Activated naive CD8-positive, alpha-beta T cell treated with anti-CD3 and anti-CD28 coated beads, Interleukin-2, amount 50 U/mL, for 24 hours (primary cell): ENCODE results near the gene LINGO1.

Source experiments
- ATAC-seq: fragments of 150-1000 bp; cut with Tn5 transposase; one replicate; pipeline ENCODE4 v1.10.0; 2021
- DNase-seq: peaks from one replicate; pipeline ENCODE4 v3.0.0; 2021
- H3K27ac Mint-ChIP-seq: one replicate; pipeline ENCODE4 v1.8.0; 2021; ENCODE audit warnings: mild to moderate bottlenecking, mixed read lengths
- H3K27me3 Mint-ChIP-seq: one replicate; pipeline ENCODE4 v1.8.0; 2021; ENCODE audit warnings: mixed read lengths
- H3K36me3 Mint-ChIP-seq: one replicate; pipeline ENCODE4 v1.8.0; 2021; ENCODE audit warnings: low read depth, mixed read lengths
- H3K4me1 Mint-ChIP-seq: one replicate; pipeline ENCODE4 v1.8.0; 2021; ENCODE audit warnings: mixed read lengths
- H3K4me3 Mint-ChIP-seq: one replicate; pipeline ENCODE4 v1.8.0; 2021; ENCODE audit warnings: mild to moderate bottlenecking, moderate library complexity, mixed read lengths
- H3K9me3 Mint-ChIP-seq: one replicate; pipeline ENCODE4 v1.8.0; 2021; ENCODE audit warnings: mixed read lengths

The LINGO1 gene

GRCh38 chr15:77645602-77646001, 12.9 kb upstream of the LINGO1 start:
- ATAC-seq (no peak), DNase-seq (no peak)
- no peaks in the 10 kb centered on the region for H3K4me1 Mint-ChIP-seq
- H3K27me3 Mint-ChIP-seq: peaks cover 5% of the 10 kb centered on the region
- no peak overlapping the region for H3K4me3 Mint-ChIP-seq
- H3K27ac Mint-ChIP-seq: no peak overlapping the region
- H3K36me3 Mint-ChIP-seq: no peaks in the 10 kb centered on the region
- H3K9me3 Mint-ChIP-seq: no peaks in the 10 kb centered on the region

DNA sequence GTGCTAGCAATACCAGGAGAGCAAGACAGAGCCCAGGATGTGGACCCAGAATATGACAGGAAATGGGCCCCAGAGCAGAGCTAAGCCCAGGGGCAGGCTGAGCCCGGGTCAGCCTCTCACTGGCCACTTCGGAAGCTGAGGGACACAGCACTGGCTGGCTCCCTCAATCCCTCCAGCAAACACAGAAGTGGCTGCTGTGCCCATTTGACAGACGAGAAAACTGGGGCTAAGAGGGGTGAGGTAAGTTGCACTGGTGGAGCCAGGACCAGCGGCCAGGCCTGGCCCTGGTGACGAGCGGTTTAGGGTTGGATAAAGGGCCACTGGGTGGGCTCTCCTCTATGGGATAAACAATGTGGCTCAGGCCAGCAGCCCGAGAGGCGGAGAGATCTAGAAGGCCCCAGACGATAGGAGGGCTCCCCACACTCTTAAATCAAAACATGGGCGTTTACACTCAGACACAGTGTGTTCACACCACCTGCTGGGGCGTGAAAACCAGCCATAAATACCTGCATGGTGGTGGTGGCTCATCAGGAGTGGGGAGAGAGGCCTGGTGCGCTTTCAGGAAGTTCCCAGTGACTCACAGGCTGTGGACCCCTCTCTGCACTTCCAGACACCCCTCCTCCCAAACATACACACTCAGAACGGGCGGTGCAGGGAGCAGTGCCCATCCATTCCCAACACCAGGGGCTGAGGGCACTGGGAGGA, 12.0 kb upstream of the LINGO1 start:
- ATAC-seq (no peak), DNase-seq (no peak)
- Mint-ChIP-seq H3K27ac (no peak overlapping the region), H3K9me3 (no peaks in the 10 kb centered on the region), H3K4me3 (no peak overlapping the region), H3K36me3 (no peaks in the 10 kb centered on the region), H3K27me3 (peaks cover 5% of the 10 kb centered on the region), H3K4me1 (no peaks in the 10 kb centered on the region)

GRCh38 chr15:77643764-77644163, 11.1 kb upstream of the LINGO1 start:
- ATAC-seq (no peak), DNase-seq (no peak)
- H3K36me3 Mint-ChIP-seq: no peaks in the 10 kb centered on the region
- no peaks in the 10 kb centered on the region for H3K9me3 Mint-ChIP-seq
- H3K4me1 Mint-ChIP-seq: no peaks in the 10 kb centered on the region
- H3K27me3 Mint-ChIP-seq: peaks cover 7% of the 10 kb centered on the region
- no peak overlapping the region for H3K4me3 Mint-ChIP-seq
- H3K27ac Mint-ChIP-seq: no peak overlapping the region

DNA sequence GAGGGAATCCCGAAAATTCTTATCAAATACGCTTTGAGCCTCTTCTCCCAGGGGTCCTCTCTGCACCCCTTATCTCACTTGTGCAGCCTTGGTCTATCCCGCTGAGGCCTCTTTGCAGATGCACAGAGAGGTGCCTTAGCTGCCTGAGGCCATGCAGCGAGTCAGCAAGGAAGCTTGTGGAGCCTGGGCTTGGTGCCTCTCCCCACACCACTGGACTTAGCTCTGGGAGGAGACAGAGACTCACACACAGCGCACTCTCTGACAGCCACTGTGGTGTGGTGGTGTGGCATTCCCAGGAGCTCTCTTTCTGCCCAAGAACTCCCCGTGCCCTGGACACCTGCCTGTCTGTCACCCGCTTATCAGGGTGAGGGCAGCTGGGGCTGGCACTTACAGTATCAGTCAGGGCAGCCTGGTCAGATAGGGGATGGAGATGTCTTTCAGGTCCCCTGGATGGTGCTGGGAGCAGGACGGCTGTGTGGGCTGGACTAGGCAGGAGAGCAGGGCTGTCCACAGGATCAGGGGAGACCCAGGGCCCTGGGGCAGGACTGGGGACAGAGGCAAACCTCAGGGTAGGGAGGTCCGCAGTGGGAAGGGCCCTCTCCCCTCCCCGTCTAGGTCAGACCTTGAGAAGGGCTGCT, 10.2 kb upstream of the LINGO1 start:
- Mint-ChIP-seq H3K27me3 (peaks cover 10% of the 10 kb centered on the region), H3K4me1 (no peaks in the 10 kb centered on the region), H3K36me3 (no peaks in the 10 kb centered on the region), H3K9me3 (no peaks in the 10 kb centered on the region), H3K27ac (no peak overlapping the region), H3K4me3 (no peak overlapping the region)
- ATAC-seq: no peak
- no peak for DNase-seq

DNA sequence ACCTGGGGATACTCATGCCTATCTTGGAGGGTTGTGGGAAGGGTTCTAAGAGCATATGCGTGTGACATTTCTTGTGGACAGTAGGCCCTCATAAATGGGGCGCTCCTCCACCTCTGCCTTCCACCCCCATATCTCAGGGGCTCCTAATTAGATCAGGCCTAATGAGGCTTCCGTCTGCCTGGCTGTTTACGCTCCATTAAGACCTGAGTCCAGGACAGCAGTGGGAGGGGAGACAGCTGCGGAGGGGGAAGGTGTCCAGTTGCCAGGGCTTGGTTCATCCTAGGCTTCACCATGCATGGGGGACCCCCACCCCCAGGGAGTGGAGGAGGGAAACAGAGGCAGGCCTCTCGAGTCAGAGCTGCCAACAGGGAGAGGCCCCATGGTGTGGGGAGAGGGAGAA, 9.3 kb upstream of the LINGO1 start:
- H3K9me3 Mint-ChIP-seq: no peaks in the 10 kb centered on the region
- no peaks in the 10 kb centered on the region for H3K4me1 Mint-ChIP-seq
- H3K36me3 Mint-ChIP-seq: no peaks in the 10 kb centered on the region
- peaks cover 16% of the 10 kb centered on the region for H3K27me3 Mint-ChIP-seq
- no peak overlapping the region for H3K4me3 Mint-ChIP-seq
- ATAC-seq (no peak), DNase-seq (no peak)
- no peak overlapping the region for H3K27ac Mint-ChIP-seq

DNA sequence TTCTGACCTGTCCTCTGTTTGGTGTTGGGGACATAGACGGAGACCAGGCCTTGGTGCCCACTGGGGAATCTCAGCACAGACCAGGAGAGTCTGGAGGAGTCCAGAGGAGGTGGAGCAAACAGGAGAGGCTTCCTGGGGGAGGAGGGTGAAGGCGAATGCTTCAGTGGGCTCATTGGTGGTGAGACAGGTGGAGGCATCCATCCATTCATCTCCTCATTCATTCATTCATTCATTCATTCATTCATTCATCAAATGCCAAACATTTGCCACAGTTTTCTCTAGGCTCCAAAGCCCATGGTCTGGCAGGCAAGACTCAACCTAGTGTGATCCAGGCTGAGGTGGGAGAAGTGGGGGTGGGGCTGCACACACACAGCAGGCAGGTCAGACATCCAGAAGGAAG, 7.9 kb upstream of the LINGO1 start:
- Mint-ChIP-seq H3K4me3 (no peak overlapping the region), H3K36me3 (no peaks in the 10 kb centered on the region), H3K27ac (no peak overlapping the region), H3K27me3 (peaks cover 24% of the 10 kb centered on the region), H3K4me1 (no peaks in the 10 kb centered on the region), H3K9me3 (no peaks in the 10 kb centered on the region)
- DNase-seq (no peak), ATAC-seq (no peak)

- H3K27me3 Mint-ChIP-seq: peaks cover 33% of the 10 kb centered on the region
- no peaks in the 10 kb centered on the region for H3K36me3 Mint-ChIP-seq
- DNase-seq (no peak), ATAC-seq (no peak)
- H3K4me3 Mint-ChIP-seq: no peak overlapping the region
- H3K4me1 Mint-ChIP-seq: no peaks in the 10 kb centered on the region
- no peaks in the 10 kb centered on the region for H3K9me3 Mint-ChIP-seq
- no peak overlapping the region for H3K27ac Mint-ChIP-seq
These were observed 6.7 kb upstream of the LINGO1 start for GRCh38 chr15:77639431-77639830.

DNA sequence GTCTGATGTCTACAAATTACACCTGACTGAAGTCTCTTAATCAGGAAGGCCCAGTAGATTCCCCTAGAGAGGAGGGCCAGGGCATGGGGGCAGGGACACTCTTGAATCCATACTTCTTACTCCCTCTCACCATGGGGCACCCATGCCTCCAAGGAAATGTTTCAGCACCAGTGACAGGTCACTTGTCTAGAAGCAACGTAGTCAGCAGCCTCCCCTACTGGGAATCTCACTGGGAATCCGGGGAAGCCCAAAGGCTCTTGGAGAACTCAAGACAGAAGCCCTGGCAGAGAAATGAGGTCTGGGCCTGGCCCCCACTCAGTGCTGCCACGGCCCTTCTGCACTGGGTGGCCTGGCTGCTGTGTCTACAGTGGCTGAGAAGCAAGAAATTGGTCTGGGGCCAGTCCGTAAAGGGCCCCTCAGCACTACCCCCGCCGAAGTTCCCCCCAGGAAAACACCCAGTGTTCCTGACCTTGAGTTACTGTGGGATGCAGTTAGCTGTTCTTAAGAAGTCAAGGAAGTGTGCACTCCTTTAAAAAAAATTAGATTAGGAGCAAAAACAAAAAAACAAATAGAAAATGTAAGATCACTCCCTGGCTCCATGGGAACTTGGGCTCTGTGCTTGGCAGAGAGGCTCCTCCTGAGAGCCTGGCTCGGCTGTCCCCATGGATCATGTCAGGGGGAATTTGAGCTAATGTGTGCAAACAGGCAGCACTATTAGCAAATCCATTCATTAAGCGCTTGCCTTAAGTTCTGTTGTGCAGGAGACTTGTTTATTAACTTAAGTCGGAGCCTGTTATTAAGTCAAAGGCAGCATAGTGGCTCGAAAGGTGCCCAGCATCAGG, 5.4 kb upstream of the LINGO1 start:
- Mint-ChIP-seq H3K27ac (no peak overlapping the region), H3K9me3 (no peaks in the 10 kb centered on the region), H3K4me1 (peaks cover 8% of the 10 kb centered on the region), H3K27me3 (peaks cover 42% of the 10 kb centered on the region), H3K36me3 (no peaks in the 10 kb centered on the region), H3K4me3 (no peak overlapping the region)
- ATAC-seq: no peak
- no peak for DNase-seq

GRCh38 chr15:77636209-77636608, 3.5 kb upstream of the LINGO1 start:
- Mint-ChIP-seq H3K4me3 (no peak overlapping the region), H3K9me3 (no peaks in the 10 kb centered on the region), H3K4me1 (peaks cover 8% of the 10 kb centered on the region), H3K27ac (no peak overlapping the region), H3K27me3 (peaks cover 48% of the 10 kb centered on the region), H3K36me3 (no peaks in the 10 kb centered on the region)
- ATAC-seq (no peak), DNase-seq (no peak)

DNA sequence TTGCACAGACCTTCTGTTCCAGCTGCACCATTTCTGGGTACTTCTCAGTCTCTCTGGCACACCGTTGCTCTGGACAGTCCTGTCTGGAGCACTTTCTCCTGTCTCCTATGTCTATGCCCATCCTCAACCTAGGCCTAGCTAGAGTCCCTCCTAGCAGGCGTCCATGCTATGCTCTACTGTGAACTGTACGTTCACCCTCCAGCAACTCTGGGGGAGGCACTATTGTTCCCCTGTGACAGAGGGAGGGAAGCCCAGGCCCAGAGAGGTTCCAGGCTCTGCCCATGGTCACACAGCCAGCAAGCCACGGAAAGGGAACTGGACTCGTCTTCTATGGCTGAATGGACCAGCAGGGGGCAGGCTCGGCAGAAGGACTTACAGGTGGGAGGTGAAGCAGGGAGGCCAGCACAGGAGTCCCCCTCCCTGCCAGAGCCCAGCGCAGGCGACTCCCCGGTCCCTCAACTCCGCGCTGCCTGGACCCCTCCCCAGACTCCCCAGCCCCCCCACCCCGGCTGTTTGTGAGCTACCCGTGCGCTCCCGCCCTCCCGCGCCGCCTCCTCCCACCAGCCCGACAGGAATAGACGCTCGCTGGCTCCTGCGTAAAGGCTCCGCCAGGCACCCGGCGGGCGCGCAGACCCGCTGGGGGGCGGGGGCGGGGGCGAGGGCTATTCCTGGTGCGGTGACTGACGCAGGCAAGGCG, 1.7 kb upstream of the LINGO1 start:
- Mint-ChIP-seq H3K4me3 (no peak overlapping the region), H3K27me3 (peaks cover 63% of the 10 kb centered on the region)
- peak; percentile 34 for ATAC-seq

DNA sequence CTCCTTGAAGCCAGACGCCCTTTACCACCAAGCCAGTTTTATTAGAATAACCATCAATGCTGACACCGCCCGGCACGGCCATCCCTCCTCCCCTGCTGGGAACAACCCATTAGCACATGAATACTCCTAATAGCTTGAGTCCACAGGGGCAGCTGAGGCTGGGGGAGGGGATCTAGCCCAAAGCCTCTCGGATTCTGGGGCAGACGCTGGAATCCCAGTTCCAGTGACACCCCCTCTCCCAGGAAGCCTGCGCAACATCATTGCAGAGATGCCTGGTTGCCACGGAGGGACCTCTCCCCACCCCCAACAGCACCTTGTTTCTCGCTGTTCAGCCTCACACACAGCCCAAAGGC, 1.2 kb upstream of the LINGO1 start:
- H3K9me3 Mint-ChIP-seq: no peaks in the 10 kb centered on the region
- DNase-seq (no peak), ATAC-seq (no peak)
- H3K36me3 Mint-ChIP-seq: no peaks in the 10 kb centered on the region
- H3K4me3 Mint-ChIP-seq: no peak overlapping the region
- peaks cover 59% of the 10 kb centered on the region for H3K27me3 Mint-ChIP-seq
- no peak overlapping the region for H3K27ac Mint-ChIP-seq
- H3K4me1 Mint-ChIP-seq: peaks cover 8% of the 10 kb centered on the region

More for the DNA sequence above, 1.7 kb upstream of the LINGO1 start:
- Mint-ChIP-seq H3K27ac (no peak overlapping the region), H3K4me1 (peaks cover 8% of the 10 kb centered on the region), H3K9me3 (no peaks in the 10 kb centered on the region), H3K36me3 (no peaks in the 10 kb centered on the region)
- DNase-seq: peak; percentile 75

DNA sequence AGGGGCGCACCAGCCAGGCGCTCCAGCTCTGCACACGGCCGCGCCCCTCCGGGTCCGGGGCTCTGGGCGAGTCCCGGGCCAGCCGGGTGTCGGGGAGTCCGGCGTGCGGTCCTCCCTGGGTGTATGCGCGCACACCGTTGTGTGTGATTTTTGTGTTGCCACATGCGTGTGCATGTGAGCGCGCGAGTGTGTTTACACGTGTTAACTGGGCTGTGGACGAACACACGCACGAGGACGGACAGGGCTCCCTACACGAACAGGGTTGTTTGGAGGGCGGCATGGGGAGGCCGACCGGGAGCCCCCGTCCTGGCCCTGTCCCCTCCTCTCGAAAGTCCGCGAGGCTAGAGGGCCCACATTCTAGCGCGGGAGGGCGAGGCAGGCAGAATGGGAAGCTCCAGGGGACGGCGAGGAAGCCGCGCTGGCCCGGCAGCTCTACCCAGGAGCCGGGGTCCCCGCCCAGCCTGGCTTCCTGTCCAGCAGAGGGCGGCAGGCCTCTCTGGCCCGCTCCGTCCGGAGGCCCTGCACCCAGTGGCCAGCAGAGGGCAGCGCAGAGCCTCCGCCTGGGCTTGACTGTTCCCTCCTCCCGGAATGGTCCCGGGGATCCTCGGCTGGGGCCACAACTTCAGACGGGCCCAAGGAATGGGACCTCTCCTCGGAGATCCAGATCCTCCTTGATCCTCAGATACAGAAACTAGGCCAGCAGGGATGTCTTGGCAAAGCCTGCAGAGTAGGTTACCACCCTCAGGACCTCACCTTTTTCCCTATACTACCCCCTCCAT, 611 bp upstream of the LINGO1 start:
- ATAC-seq (peak; percentile 86), DNase-seq (peak; percentile 86)
- Mint-ChIP-seq H3K27ac (no peak overlapping the region), H3K9me3 (no peaks in the 10 kb centered on the region), H3K36me3 (no peaks in the 10 kb centered on the region), H3K4me3 (peak overlapping the region; percentile 52), H3K27me3 (peaks cover 61% of the 10 kb centered on the region), H3K4me1 (peaks cover 8% of the 10 kb centered on the region)

- Mint-ChIP-seq H3K4me3 (no peak overlapping the region), H3K4me1 (peaks cover 8% of the 10 kb centered on the region), H3K27me3 (peaks cover 52% of the 10 kb centered on the region), H3K36me3 (no peaks in the 10 kb centered on the region), H3K9me3 (no peaks in the 10 kb centered on the region), H3K27ac (no peak overlapping the region)
- no peak for ATAC-seq
- DNase-seq: no peak
These were observed 773 bp downstream of the LINGO1 start for GRCh38 chr15:77631745-77632533.
